ENCODE measurements around the gene CRYBG1. TPM values are rescaled to one million over a fixed set of nuclear protein-coding genes. Genes with fewer than 3 reads are reported as not detected.

Gene CRYBG1
- polyA plus RNA-seq, 1 experiment = 1.9 TPM

GRCh38 chr6:106461084-106461483 is 100.6 kb downstream of the CRYBG1 start:
- H3K4me3 ChIP-seq (ENCODE audit: low read depth, low read length) = no peak overlapping the region
- H3K27me3 ChIP-seq (ENCODE audit: control insufficient read depth, insufficient read depth, low read length) = peaks cover 9% of the 10 kb centered on the region
- H3K9me3 ChIP-seq (ENCODE audit: control insufficient read depth, insufficient read depth, low read length) = no peaks in the 10 kb centered on the region
- H3K27ac ChIP-seq (ENCODE audit: low read depth, low read length) = no peak overlapping the region
- POLR2A ChIA-PET = no interaction called here
- no peak for DNase-seq (ENCODE audit: low read depth, low spot score)
- CTCF ChIA-PET = interaction anchor here (1.0 to 3.2 kb wide), 4 partner anchors 12 to 106 kb away, joined by 3 to 14 read pairs (median 3); no protein-coding TSS in a partner anchor
- no peak for TF ChIP-seq CTCF (IDR thresholded peaks at IDR 0.05; ENCODE audit: low read depth, low read length)

GRCh38 chr6:106462923-106463557 is 102.5 kb downstream of the CRYBG1 start:
- TF ChIP-seq CTCF (IDR thresholded peaks at IDR 0.05; ENCODE audit: low read depth, low read length) = no peak
- POLR2A ChIA-PET = interaction anchor here (0.5 kb wide), 1 partner anchor 516 kb away, joined by 3 read pairs; no protein-coding TSS in a partner anchor
- Histone ChIP-seq H3K27ac (ENCODE audit: low read depth, low read length) (no peak overlapping the region), H3K4me3 (ENCODE audit: low read depth, low read length) (no peak overlapping the region), H3K9me3 (ENCODE audit: control insufficient read depth, insufficient read depth, low read length) (no peaks in the 10 kb centered on the region), H3K27me3 (ENCODE audit: control insufficient read depth, insufficient read depth, low read length) (peaks cover 9% of the 10 kb centered on the region)
- no peak for DNase-seq (ENCODE audit: low read depth, low spot score)
- CTCF ChIA-PET = interaction anchor here (0.8 to 3.2 kb wide), 6 partner anchors 11 to 1031 kb away, joined by 3 to 14 read pairs (median 4); no protein-coding TSS in a partner anchor

- CTCF ChIA-PET = interaction anchor here (1.1 to 2.3 kb wide), 2 partner anchors 100 to 513 kb away, joined by 4 to 10 read pairs; no protein-coding TSS in a partner anchor
- H3K4me3 ChIP-seq (ENCODE audit: low read depth, low read length) = no peak overlapping the region
- no peak for DNase-seq (ENCODE audit: low read depth, low spot score)
- H3K9me3 ChIP-seq (ENCODE audit: control insufficient read depth, insufficient read depth, low read length) = no peaks in the 10 kb centered on the region
- H3K27me3 ChIP-seq (ENCODE audit: control insufficient read depth, insufficient read depth, low read length) = peaks cover 10% of the 10 kb centered on the region
- H3K27ac ChIP-seq (ENCODE audit: low read depth, low read length) = no peak overlapping the region
- no peak for TF ChIP-seq CTCF (IDR thresholded peaks at IDR 0.05; ENCODE audit: low read depth, low read length)
- POLR2A ChIA-PET = no interaction called here
Observed at GRCh38 chr6:106466211-106466610, 105.7 kb downstream of the CRYBG1 start.

- ChIA-PET CTCF (interaction anchor here (1.4 to 2.0 kb wide), 2 partner anchors 20 to 27 kb away, joined by 3 to 4 read pairs; no protein-coding TSS in a partner anchor), POLR2A (no interaction called here)
- DNase-seq (ENCODE audit: low read depth, low spot score) = no peak
- Histone ChIP-seq H3K9me3 (ENCODE audit: control insufficient read depth, insufficient read depth, low read length) (no peaks in the 10 kb centered on the region), H3K27ac (ENCODE audit: low read depth, low read length) (no peak overlapping the region), H3K27me3 (ENCODE audit: control insufficient read depth, insufficient read depth, low read length) (peaks cover 6% of the 10 kb centered on the region), H3K4me3 (ENCODE audit: low read depth, low read length) (no peak overlapping the region)
- TF ChIP-seq CTCF (IDR thresholded peaks at IDR 0.05; ENCODE audit: low read depth, low read length) = no peak
Observed at GRCh38 chr6:106468935-106469334, 108.4 kb downstream of the CRYBG1 start.

- TF ChIP-seq CTCF (IDR thresholded peaks at IDR 0.05; ENCODE audit: low read depth, low read length) = no peak
- Histone ChIP-seq H3K9me3 (ENCODE audit: control insufficient read depth, insufficient read depth, low read length) (no peaks in the 10 kb centered on the region), H3K27ac (ENCODE audit: low read depth, low read length) (no peak overlapping the region), H3K4me3 (ENCODE audit: low read depth, low read length) (no peak overlapping the region), H3K27me3 (ENCODE audit: control insufficient read depth, insufficient read depth, low read length) (peaks cover 6% of the 10 kb centered on the region)
- ChIA-PET POLR2A (no interaction called here), CTCF (interaction anchor here (0.9 to 1.4 kb wide), 2 partner anchors 21 to 96 kb away, joined by 3 read pairs; no protein-coding TSS in a partner anchor)
- no peak for DNase-seq (ENCODE audit: low read depth, low spot score)
Observed at GRCh38 chr6:106469882-106470281, 109.4 kb downstream of the CRYBG1 start.
